ENCODE results near the gene SAMD4A. TPM values are rescaled to one million over a fixed set of nuclear protein-coding genes. Genes with fewer than 3 reads are reported as not detected.

Gene SAMD4A
- total RNA-seq, 2 experiments from 2014 or later = 1.0 to 1.2 TPM

DNA sequence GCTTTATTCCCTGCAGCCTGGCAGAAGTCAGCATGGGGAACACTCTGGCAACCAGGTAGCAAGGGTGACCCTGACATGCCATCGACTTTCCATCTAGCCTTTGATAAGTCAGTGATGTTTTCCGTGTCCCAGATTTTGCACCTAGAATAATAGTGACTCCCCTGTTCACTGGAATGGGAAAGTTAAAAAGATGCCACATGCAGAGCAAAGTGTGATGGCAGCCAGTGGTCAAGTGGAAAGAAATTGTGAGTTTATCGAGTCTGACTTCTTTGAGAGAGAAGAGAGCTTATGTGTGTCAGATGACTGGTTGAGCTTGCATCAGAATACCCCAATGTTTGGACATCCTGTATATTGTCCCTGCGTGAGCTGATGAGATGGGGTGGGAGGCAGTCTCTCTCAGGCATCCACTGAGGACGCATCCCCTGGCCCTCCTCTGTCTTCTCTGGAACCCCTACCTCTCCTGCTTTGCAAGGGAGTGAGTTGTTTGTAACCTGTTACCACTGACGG, 187.2 kb downstream of the SAMD4A start:
- Mint-ChIP-seq H3K4me1 (peaks cover 19% of the 10 kb centered on the region), H3K36me3 (ENCODE audit: low read depth) (no peaks in the 10 kb centered on the region), H3K27me3 (peaks cover 14% of the 10 kb centered on the region), H3K27ac (no peak overlapping the region), H3K9me3 (no peaks in the 10 kb centered on the region), H3K4me3 (no peak overlapping the region)
- DNase-seq = no peak
- CTCF ChIA-PET = interaction anchor here (0.8 kb wide), 1 partner anchor 63 kb away, joined by 5 read pairs; no protein-coding TSS in a partner anchor
- POLR2A ChIA-PET = no interaction called here

DNA sequence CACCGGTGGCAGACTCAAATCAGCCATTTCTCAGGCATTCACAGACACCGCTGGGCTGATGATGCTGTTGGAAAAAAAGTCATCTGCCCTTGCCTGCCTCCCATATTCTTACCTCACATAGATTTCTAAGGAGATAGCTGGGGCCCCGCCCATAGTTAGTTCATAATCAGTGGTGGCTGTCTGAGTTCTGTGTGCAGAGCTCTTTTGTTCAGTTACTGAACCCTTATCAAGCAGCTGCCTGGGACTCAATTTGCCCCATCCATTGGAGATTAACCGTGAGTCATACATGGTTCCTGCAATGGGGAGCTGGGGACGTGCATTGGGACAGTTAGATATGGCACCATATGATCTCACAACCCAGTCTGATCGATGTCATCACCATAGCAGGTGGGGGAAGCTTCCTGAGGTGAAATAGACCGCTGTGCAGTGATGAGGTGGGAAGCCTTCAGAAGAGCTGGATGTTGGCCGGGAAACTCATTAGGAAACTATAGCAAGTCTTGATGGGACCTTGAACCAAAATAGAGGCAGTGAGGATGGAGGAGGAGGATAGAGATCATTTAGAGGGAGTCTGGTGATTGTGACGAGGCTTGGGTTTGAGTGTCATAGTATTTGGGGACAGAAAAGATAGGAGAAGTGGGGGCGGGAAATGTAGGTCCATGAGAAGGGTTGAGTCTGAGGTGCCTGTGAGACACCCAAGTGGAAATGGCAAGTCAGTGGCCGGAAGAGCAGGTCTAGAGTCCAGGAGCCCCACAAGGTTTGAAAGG, 187.9 kb downstream of the SAMD4A start:
- no peak for DNase-seq
- no peaks in the 10 kb centered on the region for H3K9me3 Mint-ChIP-seq
- CTCF ChIA-PET = no interaction called here
- peaks cover 14% of the 10 kb centered on the region for H3K27me3 Mint-ChIP-seq
- H3K4me1 Mint-ChIP-seq = peaks cover 19% of the 10 kb centered on the region
- H3K4me3 Mint-ChIP-seq = no peak overlapping the region
- POLR2A ChIA-PET = no interaction called here
- no peaks in the 10 kb centered on the region for H3K36me3 Mint-ChIP-seq (ENCODE audit: low read depth)
- no peak overlapping the region for H3K27ac Mint-ChIP-seq

DNA sequence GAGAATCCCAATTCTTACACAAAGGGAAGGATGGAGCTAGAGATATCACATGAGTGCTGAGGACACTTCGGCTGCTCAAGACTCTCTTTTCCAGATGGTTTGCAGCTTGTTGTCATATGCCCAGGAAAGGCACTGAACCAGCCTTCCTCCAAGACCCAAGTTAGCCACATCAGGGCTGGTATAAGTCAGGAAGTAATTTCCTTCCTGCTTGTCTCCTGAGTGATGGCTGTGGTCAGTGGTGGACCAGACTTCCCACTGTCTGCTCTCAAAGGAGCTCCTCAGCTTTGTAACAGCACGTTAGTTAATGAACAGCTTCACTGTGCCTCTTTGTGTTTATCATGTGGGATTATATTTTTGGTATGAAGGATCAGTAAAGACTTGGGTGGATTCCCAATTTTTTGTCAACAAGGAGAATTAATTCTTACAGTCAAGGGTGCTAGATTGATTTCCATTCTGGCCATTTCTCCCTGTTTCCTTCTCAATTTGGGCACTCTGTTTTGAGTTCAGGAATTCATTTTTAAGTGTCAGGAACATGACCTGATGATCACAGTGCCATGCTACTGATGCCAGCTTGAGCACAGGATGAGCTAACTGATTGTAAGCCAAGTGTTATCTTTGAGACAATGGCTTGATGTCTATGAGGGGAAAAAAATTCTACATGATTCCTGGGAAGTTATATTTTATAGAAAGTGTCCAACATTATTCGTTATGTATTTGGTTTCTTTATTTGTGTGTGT, 189.9 kb downstream of the SAMD4A start:
- no peak for DNase-seq
- H3K4me3 Mint-ChIP-seq = no peak overlapping the region
- H3K4me1 Mint-ChIP-seq = peaks cover 19% of the 10 kb centered on the region
- ChIA-PET POLR2A (interaction anchor here (0.9 kb wide), 1 partner anchor 17 kb away, joined by 3 read pairs; no protein-coding TSS in a partner anchor), CTCF (interaction anchor here (1.4 kb wide), 2 partner anchors 16 to 17 kb away, joined by 4 to 6 read pairs; no protein-coding TSS in a partner anchor)
- H3K9me3 Mint-ChIP-seq = no peaks in the 10 kb centered on the region
- H3K36me3 Mint-ChIP-seq (ENCODE audit: low read depth) = no peaks in the 10 kb centered on the region
- H3K27me3 Mint-ChIP-seq = peaks cover 16% of the 10 kb centered on the region
- H3K27ac Mint-ChIP-seq = no peak overlapping the region

DNA sequence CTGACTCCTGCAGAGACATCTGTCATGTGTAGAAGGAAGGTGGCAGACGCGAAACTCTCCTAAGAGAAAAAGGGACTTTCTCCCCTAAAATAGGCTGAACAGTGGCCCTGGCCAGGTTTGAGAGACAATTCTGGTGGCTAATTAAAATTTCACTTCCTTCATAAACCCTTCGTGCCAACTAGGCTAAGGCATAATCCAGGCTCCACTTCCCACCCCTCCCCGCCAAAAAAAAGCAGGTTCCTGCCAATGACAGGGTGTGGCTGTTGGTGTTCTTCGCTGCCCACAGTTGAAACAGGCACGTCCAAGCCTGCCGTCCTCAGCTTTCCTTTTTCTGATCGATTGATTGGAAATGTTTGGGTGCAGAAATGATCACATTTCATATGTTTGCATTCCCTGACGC, 191.1 kb downstream of the SAMD4A start:
- POLR2A ChIA-PET = interaction anchor here (1.2 kb wide), 1 partner anchor 15 kb away, joined by 3 read pairs; no protein-coding TSS in a partner anchor

DNA sequence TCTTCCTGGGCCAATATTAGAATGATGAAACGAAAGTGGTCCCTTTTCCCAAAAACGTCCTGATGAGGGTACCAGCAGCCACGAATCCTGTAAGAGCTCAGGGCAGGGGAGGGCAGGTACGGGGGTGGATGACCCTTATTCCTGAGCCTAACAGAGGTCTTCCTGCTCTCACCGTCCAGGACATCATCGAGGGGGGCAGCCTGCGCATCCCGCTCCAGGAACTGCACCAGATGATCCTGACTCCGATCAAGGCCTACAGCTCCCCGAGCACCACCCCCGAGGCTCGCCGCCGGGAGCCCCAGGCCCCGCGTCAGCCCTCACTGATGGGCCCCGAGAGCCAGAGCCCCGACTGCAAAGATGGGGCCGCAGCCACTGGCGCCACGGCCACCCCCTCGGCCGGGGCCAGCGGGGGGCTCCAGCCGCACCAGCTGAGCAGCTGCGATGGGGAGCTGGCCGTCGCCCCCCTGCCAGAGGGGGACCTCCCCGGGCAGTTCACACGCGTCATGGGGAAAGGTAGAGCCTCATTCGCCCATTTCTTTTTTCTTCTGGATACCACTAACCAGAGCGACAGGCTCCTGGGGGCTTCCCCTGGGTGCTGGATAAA, 193.2 kb downstream of the SAMD4A start:
- DNase-seq = no peak
- H3K4me1 Mint-ChIP-seq = peaks cover 15% of the 10 kb centered on the region
- no peaks in the 10 kb centered on the region for H3K9me3 Mint-ChIP-seq
- no peak overlapping the region for H3K4me3 Mint-ChIP-seq
- ChIA-PET POLR2A (no interaction called here), CTCF (interaction anchor here (0.8 kb wide), 1 partner anchor 14 kb away, joined by 3 read pairs; no protein-coding TSS in a partner anchor)
- H3K36me3 Mint-ChIP-seq (ENCODE audit: low read depth) = no peaks in the 10 kb centered on the region
- H3K27ac Mint-ChIP-seq = no peak overlapping the region
- H3K27me3 Mint-ChIP-seq = peaks cover 11% of the 10 kb centered on the region

More for the DNA sequence above, 191.1 kb downstream of the SAMD4A start:
- Mint-ChIP-seq H3K4me3 (no peak overlapping the region), H3K9me3 (no peaks in the 10 kb centered on the region), H3K27me3 (peaks cover 16% of the 10 kb centered on the region), H3K27ac (no peak overlapping the region), H3K36me3 (ENCODE audit: low read depth) (no peaks in the 10 kb centered on the region), H3K4me1 (peaks cover 19% of the 10 kb centered on the region)
- DNase-seq = no peak
- CTCF ChIA-PET = interaction anchor here (1.4 kb wide), 1 partner anchor 16 kb away, joined by 6 read pairs; no protein-coding TSS in a partner anchor

DNA sequence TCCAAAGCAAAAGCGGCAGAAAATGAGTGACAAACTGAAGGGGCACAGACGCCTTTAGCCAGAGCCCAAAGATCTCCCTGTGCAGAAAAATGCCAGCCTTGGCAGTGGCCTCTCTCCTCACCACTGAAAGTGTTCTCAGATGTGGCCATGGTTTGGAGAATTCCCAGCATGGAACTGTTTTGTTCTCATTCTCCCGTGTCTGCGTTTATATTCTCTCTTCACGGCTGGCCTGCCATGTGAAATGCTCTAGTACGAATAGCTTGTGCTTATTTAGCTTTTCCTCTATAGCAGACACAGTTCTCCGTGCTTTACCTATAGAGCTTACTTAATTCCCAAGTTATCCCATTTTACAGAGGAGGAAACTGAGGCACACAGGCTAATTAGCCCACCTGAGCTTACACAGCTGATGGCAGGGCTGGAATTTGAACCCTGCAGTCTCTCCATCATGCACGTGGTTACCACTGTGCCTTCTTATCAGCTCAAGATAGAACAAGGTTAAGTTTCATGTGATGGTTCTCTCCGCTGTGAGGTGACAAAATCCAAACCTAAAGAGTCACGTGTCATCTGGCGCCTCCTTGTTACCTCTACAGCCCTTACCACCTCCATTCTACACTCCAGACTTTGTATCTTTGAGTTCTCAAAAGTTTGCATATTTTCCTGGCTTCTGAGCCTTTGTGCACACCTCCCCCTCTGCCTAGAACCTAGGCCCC, 194.1 kb downstream of the SAMD4A start:
- Mint-ChIP-seq H3K4me3 (no peak overlapping the region), H3K9me3 (no peaks in the 10 kb centered on the region), H3K4me1 (peaks cover 15% of the 10 kb centered on the region), H3K36me3 (ENCODE audit: low read depth) (no peaks in the 10 kb centered on the region), H3K27ac (no peak overlapping the region), H3K27me3 (peaks cover 4% of the 10 kb centered on the region)
- no peak for DNase-seq
- ChIA-PET CTCF (interaction anchor here (0.8 kb wide), 1 partner anchor 13 kb away, joined by 3 read pairs; no protein-coding TSS in a partner anchor), POLR2A (no interaction called here)

DNA sequence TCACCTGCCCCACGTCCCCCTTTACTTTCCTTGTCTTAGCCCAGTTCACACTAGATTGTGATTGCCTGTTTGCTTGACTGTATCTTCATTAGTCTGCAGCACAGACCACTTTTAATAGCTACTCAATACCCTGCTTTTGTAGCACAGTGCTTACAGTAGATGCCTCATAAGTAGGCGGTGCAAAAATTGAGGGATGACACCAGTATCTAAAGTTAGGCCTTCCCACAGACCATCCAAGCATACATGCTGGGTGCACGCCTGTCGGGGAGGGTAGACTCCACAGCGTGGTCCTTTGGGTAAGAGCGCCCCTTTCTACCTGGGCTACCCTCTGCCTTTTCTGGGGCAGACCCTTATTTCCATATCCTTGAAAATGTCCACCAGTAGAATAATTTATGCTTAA, 194.9 kb downstream of the SAMD4A start:
- CTCF ChIA-PET = no interaction called here

DNA sequence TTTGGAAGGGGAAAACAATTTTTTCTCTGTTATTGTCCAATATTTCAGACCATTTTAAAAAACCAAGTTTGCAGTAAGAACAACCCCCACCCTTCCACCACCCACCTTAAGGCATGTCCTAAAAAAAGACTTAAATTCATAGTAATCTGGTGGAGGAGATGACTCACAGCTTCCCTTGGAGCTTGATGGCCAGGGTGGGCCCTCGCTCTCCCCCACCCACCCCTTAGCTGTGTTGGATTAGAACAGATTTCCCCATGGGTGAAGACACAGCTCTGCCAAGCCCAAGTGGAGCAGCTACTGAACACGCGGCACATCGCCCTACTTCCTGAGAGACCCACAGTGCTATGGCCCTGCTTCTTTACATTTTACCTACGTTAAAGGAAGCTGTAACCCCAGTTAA, 195.4 kb downstream of the SAMD4A start:
- Mint-ChIP-seq H3K9me3 (no peaks in the 10 kb centered on the region), H3K36me3 (ENCODE audit: low read depth) (no peaks in the 10 kb centered on the region), H3K27ac (no peak overlapping the region), H3K4me1 (peaks cover 7% of the 10 kb centered on the region), H3K4me3 (no peak overlapping the region), H3K27me3 (peaks cover 2% of the 10 kb centered on the region)
- CTCF ChIA-PET = interaction anchor here (0.6 kb wide), 1 partner anchor 67 kb away, joined by 4 read pairs; no protein-coding TSS in a partner anchor
- DNase-seq = no peak
- POLR2A ChIA-PET = no interaction called here

More for the DNA sequence above, 194.9 kb downstream of the SAMD4A start:
- no peak overlapping the region for H3K4me3 Mint-ChIP-seq
- H3K27me3 Mint-ChIP-seq = peaks cover 2% of the 10 kb centered on the region
- no peaks in the 10 kb centered on the region for H3K36me3 Mint-ChIP-seq (ENCODE audit: low read depth)
- POLR2A ChIA-PET = no interaction called here
- H3K27ac Mint-ChIP-seq = no peak overlapping the region
- H3K4me1 Mint-ChIP-seq = peaks cover 12% of the 10 kb centered on the region
- H3K9me3 Mint-ChIP-seq = no peaks in the 10 kb centered on the region
- DNase-seq = no peak

DNA sequence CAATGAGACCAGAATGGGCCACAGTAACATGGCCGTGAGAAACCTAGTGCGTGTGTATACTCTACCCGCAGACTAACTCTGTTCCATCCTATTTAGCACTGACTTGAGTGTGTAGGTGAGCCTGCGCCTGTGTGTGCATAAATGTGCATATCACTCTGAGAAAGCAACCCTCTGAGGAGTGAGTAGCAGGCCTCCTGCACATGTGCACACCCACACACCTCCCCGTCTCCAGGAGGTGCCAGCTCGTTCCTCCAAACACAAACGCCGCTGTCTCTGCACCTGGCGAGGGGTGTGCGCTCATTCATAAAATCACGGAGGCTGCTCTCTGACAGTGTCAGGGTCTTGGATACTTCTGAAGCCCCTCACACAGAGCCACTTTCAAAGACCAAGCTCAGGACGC, 196.8 kb downstream of the SAMD4A start:
- H3K4me3 Mint-ChIP-seq = no peak overlapping the region
- no peaks in the 10 kb centered on the region for H3K9me3 Mint-ChIP-seq
- ChIA-PET POLR2A (no interaction called here), CTCF (interaction anchor here (0.8 kb wide), 1 partner anchor 11 kb away, joined by 3 read pairs; no protein-coding TSS in a partner anchor)
- peaks cover 1% of the 10 kb centered on the region for H3K4me1 Mint-ChIP-seq
- no peaks in the 10 kb centered on the region for H3K36me3 Mint-ChIP-seq (ENCODE audit: low read depth)
- H3K27me3 Mint-ChIP-seq = peaks cover 9% of the 10 kb centered on the region
- H3K27ac Mint-ChIP-seq = no peak overlapping the region
- no peak for DNase-seq

DNA sequence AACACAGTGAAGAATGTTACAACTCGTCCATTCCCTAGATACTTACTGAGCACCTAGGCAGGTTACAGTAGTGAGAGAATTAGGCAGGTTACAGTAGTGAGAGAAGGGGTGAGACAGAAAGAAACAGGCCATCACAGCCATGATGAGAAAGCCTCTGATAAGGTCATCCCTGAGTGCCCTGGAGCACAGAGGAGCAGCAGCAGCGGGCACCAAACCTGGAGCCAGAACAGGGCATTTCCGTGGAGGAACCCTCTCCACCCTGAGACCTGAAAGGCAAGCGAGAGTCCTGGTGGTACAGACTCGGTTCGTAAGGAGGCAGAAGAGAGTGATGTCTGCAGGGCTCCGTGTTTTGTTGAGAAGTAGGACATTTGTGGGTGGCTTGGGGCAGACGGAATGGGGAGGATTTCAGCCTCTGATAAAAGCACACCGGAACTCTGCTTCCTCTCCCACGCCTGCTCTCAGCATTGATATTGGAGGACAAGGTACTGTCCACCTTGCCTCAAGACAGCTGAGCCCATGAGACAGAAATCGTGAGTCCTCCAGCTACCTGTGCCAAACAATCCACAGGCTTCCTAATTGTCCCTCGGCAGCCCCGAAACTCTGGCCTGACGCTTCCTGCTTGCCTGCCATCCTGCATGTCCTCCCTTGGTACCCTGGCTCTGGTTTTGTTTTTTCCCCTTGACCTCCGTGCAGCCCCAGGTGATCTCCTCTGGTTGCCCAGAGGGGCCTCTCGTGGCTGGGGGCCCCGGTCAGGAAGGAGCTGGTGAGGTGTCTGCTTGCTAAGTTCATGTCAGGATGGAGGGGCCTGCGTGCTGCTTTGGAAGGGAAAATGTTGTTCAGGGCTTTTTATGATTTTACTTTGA, 199.6 kb downstream of the SAMD4A start:
- Mint-ChIP-seq H3K9me3 (no peaks in the 10 kb centered on the region), H3K27ac (no peak overlapping the region), H3K4me3 (no peak overlapping the region), H3K36me3 (ENCODE audit: low read depth) (no peaks in the 10 kb centered on the region), H3K27me3 (peaks cover 13% of the 10 kb centered on the region), H3K4me1 (peaks cover 1% of the 10 kb centered on the region)
- ChIA-PET POLR2A (no interaction called here), CTCF (no interaction called here)
- DNase-seq = no peak

DNA sequence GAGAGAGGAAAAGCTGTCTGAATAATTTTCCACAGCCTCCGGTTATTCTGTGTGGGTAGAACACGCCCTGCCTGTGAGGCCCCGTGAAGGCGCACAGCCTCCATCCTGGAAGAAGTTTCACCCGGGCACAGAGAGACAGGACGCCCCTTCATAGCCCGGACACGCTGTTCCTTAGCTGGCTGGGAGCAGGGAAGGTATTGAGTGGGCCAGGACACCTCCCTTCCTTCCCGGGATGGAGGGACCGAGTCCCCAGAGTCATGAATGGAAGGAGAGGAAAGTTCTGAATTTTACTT, 200.2 kb downstream of the SAMD4A start:
- no peak for DNase-seq
- Mint-ChIP-seq H3K27me3 (peaks cover 13% of the 10 kb centered on the region), H3K9me3 (no peaks in the 10 kb centered on the region), H3K4me3 (no peak overlapping the region), H3K27ac (no peak overlapping the region), H3K36me3 (ENCODE audit: low read depth) (no peaks in the 10 kb centered on the region), H3K4me1 (peaks cover 2% of the 10 kb centered on the region)
- POLR2A ChIA-PET = no interaction called here
- CTCF ChIA-PET = interaction anchor here (2.0 kb wide), 1 partner anchor 203 kb away, joined by 5 read pairs; no protein-coding TSS in a partner anchor

DNA sequence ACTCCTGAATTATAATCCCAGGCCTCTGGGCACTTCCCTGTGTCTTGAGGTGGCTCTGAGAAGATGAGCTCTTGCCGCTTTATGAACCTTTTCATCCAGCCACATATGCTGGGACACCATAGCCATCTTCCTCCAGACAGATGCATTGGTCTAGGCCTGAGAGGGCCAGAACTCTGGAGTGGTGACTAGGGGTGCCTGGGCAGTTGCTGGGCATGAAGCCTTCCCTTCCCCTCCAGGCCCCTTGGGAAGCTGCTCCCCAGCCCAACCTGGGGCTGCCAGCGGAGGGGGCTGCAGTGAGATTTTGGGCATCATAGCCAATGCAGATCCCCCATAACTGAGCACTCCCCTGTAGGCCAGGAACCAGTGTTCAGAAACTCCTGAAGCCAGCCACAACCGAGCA, 200.5 kb downstream of the SAMD4A start:
- no peak for DNase-seq
- no peak overlapping the region for H3K4me3 Mint-ChIP-seq
- no peaks in the 10 kb centered on the region for H3K9me3 Mint-ChIP-seq
- H3K4me1 Mint-ChIP-seq = peaks cover 6% of the 10 kb centered on the region
- no peaks in the 10 kb centered on the region for H3K36me3 Mint-ChIP-seq (ENCODE audit: low read depth)
- H3K27me3 Mint-ChIP-seq = peaks cover 17% of the 10 kb centered on the region
- CTCF ChIA-PET = interaction anchor here (2.0 kb wide), 1 partner anchor 203 kb away, joined by 5 read pairs; no protein-coding TSS in a partner anchor
- H3K27ac Mint-ChIP-seq = no peak overlapping the region
- POLR2A ChIA-PET = no interaction called here
